Cerebellar nuclear complex (tissue), 1 donor: ENCODE results near the gene HS3ST4.
"Not testable (repeated sequence)": the region's sequence is repeated elsewhere in the genome, so short reads cannot be mapped to it uniquely, and the experiment has no call there.

Experiments
- DNase-seq, 2 experiments: peaks; one replicate each; lab custom pipeline; 2025; lab: John Stamatoyannopoulos, UW

The HS3ST4 gene

DNA sequence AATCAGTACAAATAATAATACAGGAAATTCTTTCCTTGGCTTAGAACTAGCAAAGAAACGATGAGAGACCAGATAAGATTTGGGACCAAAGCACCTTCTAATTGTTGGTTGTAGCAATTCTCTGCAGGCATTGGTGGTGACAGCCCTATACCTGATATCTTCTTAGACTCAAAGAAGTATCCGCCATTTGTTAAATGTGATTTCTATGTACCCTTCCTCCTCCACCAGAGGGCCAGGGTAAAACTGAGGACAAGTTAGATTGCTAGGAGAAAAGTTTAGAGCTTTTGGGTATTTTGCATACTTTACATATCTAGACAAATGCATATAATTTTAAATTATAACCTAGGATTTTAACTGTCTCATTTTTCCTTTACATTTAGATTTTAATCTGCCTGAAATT lies 304.3 kb downstream of the HS3ST4 start:
- no peak for DNase-seq

- no peak for DNase-seq
Observed at GRCh38 chr16:26005336-26005735, 313.6 kb downstream of the HS3ST4 start.

DNA sequence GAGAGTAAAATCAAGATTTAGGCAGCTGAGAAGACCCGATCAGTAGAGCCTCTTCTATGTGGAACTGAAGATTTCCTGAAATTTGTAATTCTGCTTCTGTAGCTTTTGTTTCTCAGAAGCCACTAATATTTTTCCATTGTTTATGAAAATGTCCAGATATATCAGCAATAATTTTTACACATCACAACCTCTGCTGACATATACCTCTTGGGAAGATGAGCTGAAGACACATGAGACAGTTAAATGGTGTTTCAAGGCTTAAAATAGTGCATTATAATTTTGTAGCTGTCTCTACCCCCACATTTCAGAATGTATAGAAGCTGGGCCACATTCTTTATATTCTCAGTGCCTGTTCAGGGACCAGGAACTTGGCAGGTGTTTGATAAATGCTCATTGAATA lies 320.6 kb downstream of the HS3ST4 start:
- DNase-seq, result no peak

DNA sequence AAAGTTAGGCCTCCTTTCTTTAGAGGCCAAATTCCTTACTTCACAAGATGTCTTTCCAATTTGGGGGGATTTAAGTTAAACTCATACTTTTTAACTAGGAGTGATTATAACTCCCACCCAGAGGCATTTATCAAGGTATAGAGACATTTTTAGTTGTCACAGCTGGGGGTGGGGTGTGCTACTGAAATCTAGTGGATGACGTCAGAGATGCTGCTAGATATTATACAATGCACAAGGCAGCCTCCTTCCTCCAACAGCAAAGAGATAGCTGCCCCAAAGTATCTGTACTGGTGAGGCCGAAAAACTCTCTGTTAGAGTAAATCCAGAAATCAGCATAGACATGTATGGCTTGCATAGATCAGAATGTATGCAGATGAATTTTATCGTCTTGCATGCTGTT lies 324.0 kb downstream of the HS3ST4 start:
- no peak for DNase-seq

DNA sequence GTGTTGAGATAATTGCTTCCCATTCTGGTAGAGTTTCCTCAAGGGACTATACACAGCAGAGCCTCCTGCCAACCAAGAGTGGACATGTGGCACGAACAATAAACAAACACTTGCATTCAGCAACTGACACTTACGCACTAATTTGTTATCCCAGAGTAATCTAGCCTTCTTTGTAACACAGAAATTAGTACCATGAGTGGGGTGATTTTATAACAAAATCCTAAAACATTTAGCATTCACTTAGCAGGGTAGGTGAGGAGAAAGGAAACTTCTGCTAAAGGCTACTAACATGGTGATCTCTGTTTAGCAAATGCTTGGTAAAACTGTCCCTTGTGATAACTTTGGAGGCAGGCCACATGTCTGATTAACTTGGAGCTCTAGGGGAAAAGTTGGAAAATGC lies 325.2 kb downstream of the HS3ST4 start:
- no peak for DNase-seq

DNA sequence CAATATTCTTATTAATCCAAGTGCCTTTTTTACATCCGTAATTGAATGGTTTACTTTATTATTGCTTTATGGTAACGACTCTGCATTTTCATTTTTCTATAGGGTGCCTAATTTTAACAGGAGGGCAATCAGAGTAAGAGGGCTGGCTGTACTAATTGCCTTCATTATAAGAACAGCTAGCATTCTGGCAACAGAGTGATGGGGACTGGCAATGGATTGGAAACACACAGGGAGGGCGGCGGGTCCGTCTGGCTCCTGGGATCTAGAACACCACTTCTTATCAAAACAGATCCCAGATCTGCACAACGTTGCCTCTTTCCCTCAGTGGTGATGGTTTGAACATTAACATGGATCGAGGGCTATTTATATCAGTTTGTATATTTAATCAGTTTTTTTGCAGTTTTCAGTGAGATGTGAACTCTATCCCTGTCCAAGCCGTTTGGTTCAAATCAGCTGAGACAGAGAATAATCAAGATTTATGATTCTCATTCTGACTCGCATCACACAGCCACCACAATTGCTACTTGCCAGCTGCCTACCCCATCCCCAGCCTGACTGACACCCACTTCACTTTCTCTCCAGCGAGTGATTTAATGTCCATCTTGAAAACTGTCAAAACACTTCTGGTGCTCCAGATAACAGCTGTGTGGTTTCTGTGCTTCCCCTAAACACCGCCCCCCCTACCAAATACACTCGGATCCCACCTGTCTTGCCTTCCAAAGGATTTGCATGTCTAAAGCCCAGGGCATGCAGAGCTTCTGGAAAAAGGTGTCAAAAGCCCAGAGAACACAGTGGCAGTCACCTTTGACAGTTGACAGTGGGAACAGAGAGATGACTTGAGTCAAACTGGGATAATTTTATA lies 327.9 kb downstream of the HS3ST4 start:
- no peak for DNase-seq

DNA sequence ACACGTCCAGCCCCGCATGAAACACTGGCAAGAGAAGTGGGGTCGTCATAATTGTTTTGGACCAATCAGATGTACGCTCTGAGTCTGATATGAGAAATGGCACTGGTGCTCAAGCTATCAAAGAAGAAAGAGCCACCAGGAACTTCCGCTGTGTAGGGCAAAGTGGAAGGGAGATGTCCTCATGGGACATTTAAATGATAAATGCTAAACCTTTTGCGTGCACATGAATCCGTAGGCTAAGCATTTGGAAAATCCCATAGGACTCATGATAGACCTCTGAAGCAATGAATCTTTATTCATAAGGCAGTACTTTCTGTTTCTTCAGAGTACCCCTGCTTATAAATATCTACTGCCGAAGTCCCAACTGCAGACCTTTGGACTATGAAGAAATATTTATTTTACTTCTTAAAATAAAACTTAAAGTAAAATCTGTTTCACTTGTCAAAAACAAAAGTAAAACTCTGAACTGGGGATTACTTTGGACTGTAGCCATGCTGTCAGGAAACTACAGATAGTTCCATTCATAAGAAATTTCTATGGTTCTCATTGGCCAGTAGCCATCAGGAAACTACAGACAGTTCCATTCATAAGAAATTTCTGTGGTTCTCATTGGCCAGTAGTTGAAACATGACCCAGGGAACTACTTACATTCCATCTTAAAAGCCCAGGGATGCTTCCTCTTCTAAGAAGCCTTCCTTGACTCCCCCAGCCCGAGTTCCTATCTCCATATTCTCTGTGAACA lies 335.1 kb downstream of the HS3ST4 start:
- no peak for DNase-seq

GRCh38 chr16:26031286-26031685 lies 339.5 kb downstream of the HS3ST4 start:
- DNase-seq, result no peak

- not testable (repeated sequence) for DNase-seq
Observed at GRCh38 chr16:26032661-26033060, 340.9 kb downstream of the HS3ST4 start.

GRCh38 chr16:26041952-26042668 lies 350.4 kb downstream of the HS3ST4 start:
- no peak for DNase-seq

DNA sequence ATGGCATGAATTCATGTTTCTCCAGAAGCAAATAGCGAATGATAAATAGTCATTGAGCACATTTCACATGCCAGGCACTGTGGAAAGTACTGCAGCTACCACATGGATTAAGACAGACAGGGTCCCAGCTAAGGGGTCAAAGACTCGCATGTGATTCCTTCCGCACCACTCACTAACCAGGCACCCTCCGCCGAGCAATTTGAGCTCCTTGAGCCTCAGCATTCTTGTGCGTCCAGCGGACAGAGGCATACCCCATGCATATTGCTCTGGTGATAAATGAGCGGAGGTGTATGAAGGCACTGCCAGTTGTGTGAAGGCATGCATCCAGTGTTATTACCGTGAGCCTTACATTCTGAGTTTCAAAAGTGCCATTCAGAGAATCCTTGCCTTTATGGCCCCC lies 358.7 kb downstream of the HS3ST4 start:
- DNase-seq, result no peak

DNA sequence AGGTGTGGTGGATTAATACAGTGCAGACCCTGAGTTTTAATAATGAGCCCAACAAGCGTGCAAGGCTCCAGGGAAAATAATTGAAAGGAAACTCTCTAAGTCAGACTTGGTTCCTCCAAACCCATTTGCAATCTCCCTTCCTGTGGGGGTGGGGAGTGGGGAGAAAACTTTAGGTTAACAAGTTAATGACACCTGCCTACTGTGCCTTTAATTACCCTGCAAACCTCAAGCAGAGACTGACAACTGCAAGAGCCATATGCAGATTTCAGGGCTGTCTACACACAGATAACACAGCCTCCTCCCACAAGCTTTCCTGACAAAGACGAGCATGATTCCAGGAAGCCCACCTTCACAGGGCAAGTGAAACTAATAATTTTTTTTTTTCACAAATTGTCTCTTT lies 359.3 kb downstream of the HS3ST4 start:
- no peak for DNase-seq

- no peak for DNase-seq
Observed at GRCh38 chr16:26053889-26054288, 362.1 kb downstream of the HS3ST4 start.

- DNase-seq, result no peak
Observed at GRCh38 chr16:26058326-26058725, 366.6 kb downstream of the HS3ST4 start.

- no peak for DNase-seq
Observed at GRCh38 chr16:26070302-26071100, 378.7 kb downstream of the HS3ST4 start.

DNA sequence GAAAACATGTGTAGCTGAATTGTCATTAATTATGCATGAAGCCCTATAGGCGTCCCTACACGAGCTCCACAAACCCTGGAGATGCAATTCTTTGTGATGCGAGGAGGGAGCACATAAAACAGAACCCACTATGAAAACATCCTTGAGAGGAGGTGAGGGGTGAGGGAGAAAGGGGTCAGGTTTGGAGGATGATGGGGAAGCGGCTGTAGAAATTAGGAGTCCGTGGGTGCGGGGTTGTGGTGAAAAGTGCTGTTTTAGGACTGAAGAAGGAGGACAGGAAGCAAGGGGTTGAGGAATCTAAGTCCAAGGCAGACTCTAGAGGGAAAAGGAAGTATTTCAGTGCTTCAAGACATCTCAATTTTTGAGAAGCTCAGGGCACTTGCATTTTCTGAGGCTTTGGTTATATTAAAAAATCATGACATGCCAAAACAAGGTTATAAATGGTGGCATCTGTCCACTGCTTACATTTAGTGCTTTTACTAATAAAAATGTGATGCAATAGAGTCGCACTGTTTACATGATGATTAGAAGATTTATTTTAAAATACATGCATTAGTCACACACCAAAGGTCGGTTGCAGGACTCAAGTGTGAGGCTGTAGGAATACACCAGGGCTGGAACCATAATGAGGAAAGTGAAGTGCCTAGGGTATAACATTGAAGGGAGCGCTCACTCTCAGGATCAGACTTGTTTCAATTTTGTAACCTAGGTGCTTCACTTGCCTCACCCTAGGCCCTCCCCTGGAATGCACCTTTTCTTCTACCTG lies 379.5 kb downstream of the HS3ST4 start:
- DNase-seq, result no peak

DNA sequence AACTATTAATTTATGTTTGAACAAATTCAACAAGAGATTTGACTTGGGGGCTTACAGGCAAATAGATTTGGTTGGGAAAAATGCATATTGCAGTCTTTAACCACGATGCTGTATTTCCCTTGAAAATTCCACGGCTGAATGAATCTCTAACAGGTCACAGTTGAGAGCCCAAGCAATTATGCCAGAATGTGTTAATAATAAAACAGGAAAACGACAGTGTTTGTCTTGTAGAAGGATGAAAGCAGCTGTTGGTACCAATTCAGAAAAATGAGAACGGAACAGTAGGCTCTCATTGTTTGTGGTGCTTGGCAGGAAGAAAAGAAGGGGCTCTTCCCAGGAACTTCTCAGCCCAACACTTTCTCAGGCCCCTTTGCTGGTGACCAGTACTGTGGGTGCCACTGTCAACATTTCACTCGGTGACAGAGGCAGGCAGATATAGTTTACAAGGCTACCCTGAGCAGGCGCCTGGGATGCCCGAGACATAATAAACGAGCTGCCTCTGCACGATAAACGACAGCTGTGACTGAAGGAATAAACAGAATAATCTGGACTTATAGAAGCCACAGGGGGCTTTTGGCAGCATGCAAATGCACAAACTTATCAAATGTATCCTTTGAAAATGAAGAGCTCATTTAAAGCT lies 387.1 kb downstream of the HS3ST4 start:
- DNase-seq, result no peak

GRCh38 chr16:26087091-26087490 lies 395.3 kb downstream of the HS3ST4 start:
- DNase-seq, result no peak

DNA sequence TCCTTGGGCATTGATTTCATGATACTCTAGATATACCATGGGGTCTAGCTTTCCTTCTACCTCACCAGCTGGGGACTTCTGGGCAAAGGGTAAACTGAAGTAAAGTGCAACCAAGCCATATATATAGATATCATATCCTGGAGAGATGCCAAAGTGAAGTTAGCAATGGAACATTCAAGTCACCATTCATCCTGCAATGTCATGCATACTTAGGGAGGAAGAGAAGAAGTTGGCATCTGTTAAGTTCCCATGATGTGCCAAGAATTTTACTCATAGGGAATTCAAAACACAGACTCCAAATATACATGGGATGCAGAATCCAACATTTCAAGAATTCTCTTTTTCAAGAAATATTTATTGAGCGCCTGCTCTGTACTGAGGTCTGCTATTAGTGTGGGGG lies 399.8 kb downstream of the HS3ST4 start:
- no peak for DNase-seq

DNA sequence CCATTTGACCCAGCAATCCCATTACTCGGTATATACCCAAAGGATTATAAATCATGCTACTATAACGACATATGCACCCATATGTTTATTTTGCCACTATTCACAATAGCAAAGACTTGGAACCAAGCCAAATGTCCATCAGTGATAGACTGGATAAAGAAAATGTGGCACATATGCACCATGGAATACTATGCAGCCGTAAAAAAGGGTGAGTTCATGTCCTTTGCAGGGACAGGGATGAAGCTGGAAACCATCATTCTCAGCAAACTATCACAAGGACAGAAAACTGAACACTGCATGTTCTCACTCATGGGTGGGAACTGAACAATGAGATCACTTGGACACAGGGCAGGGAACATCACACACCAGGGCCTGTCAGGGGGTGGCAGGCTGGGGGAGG lies 406.4 kb downstream of the HS3ST4 start:
- DNase-seq, result not testable (repeated sequence)

DNA sequence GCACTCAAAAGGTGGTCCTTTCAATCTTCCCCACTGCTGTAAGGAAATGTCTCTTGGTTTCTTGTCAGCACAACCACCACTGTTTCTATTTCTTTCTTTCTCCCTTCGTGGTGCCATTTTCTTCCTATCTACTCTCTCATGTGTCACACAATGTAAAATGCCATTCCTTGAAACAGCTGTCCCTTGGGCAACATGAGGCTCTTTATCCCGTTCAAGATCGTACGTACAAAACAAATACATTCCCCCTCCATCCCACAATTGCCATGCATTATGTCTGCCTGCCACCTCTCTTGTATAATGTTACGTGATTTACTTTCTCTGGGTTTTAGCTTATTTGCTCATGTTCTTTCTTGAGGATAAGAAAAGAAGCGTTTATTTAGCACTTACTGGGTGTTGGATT lies 410.6 kb downstream of the HS3ST4 start:
- no peak for DNase-seq
